Testis (tissue), 3 donors: Measurements from ENCODE around the gene PREPL. TPM values are rescaled to one million over a fixed set of nuclear protein-coding genes. Genes with fewer than 3 reads are reported as not detected.

Experiments used
- DNase-seq: peaks from one replicate; pipeline ENCODE4 v3.0.0-alpha.2; 2019
- H3K27ac ChIP-seq, 2 donors: fragments of 200-600 bp; sonication (generic); one replicate each; pipeline ENCODE4 v1.5.1; 2019
- H3K27me3 ChIP-seq: fragments of 200-600 bp; sonication (generic); one replicate; pipeline ENCODE4 v1.5.1; 2019
- H3K36me3 ChIP-seq: fragments of 200-600 bp; sonication (generic); one replicate; pipeline ENCODE4 v1.5.1; 2017; ENCODE audit warnings: low read depth; ENCODE audit errors: missing control alignments
- H3K4me1 ChIP-seq: fragments of 200-600 bp; sonication (generic); one replicate; pipeline ENCODE4 v1.5.1; 2019
- H3K4me3 ChIP-seq, 2 donors: fragments of 200-600 bp; sonication (generic); one replicate each; pipeline ENCODE4 v1.5.1; 2017 to 2019
- H3K9me3 ChIP-seq: fragments of 200-600 bp; sonication (generic); one replicate; pipeline ENCODE4 v1.5.1; 2017
- CTCF ChIP-seq, 3 experiments: fragments of 450-650 bp in 2 of 3; fragments of 200-600 bp in 1 of 3; sonication (generic) in 1 of 3; IDR thresholded peaks; one replicate each; pipeline ENCODE4 v1.5.1; 2016 to 2019; ENCODE audit warnings: antibody characterized with exemption in 3 of 3, mild to moderate bottlenecking in 2 of 3, moderate library complexity in 1 of 3
- POLR2A ChIP-seq: fragments of 450-650 bp; IDR thresholded peaks from one replicate; pipeline ENCODE4 v1.6.1; 2017; ENCODE audit warnings: antibody characterized with exemption, mild to moderate bottlenecking, moderate library complexity
- WGBS, 2 donors: methylation state at CpG; one replicate each; pipeline ENCODE4 v1.1.5; 2018; 5-methylcytosine and 5-hydroxymethylcytosine counted together
- intact Hi-C: fragments of 100-400 bp; cut with DNase I; formaldehyde crosslinking; loops from one replicate; pipeline ENCODE4 v1.15.1; 2023; ENCODE audit warnings: low total_unique reads
- polyA plus RNA-seq: library from polyadenylated mRNA; stranded (reverse); fragments of 350-450 nt; fragmentation: Illumina TruSeq; extraction: RNeasy Lipid Tissue Mini Kit (QIAGEN cat#74804); gene quantifications from one replicate; pipeline ENCODE4 v1.2.3, GENCODE V29; 2014; ENCODE audit warnings: low read depth, low replicate concordance; ENCODE audit not compliant: insufficient read depth
- total RNA-seq, 2 donors: library from RNA; depleted of rRNA; stranded (reverse); fragments of >200 nt; gene quantifications; one replicate each; pipeline ENCODE4 v1.2.3, GENCODE V29; 2016

Gene PREPL
- total and polyA plus RNA-seq, 3 donors from 2014 or later = 47.8 to 65.3 (median 59.6) TPM

GRCh38 chr2:44301111-44301510, 60.2 kb downstream of the PREPL start:
- DNase-seq = no peak
- Histone ChIP-seq H3K27me3 (no peaks in the 10 kb centered on the region), H3K4me1 (no peaks in the 10 kb centered on the region), H3K9me3 (no peaks in the 10 kb centered on the region), H3K36me3 (no peaks in the 10 kb centered on the region), H3K4me3 (no peak overlapping the region), H3K27ac (no peak overlapping the region)
- intact Hi-C loops = no loop called here
- no peak for TF ChIP-seq POLR2A
- no peak for TF ChIP-seq CTCF (IDR thresholded peaks at IDR 0.05)
- WGBS, 2 donors = 86 to 93% methylated on average over 5 of the region's 5 CpGs

GRCh38 chr2:44299635-44300034, 61.7 kb downstream of the PREPL start:
- Histone ChIP-seq H3K36me3 (no peaks in the 10 kb centered on the region), H3K27ac (no peak overlapping the region), H3K4me3 (no peak overlapping the region), H3K27me3 (no peaks in the 10 kb centered on the region), H3K4me1 (no peaks in the 10 kb centered on the region), H3K9me3 (no peaks in the 10 kb centered on the region)
- TF ChIP-seq CTCF (IDR thresholded peaks at IDR 0.05) = no peak
- no peak for TF ChIP-seq POLR2A
- 46 to 65% methylated on average over 4 of the region's 4 CpGs for WGBS, 2 donors
- intact Hi-C loops = no loop called here
- no peak for DNase-seq

- no peak for TF ChIP-seq POLR2A
- no peak for TF ChIP-seq CTCF (IDR thresholded peaks at IDR 0.05)
- H3K4me3 ChIP-seq = no peak overlapping the region
- H3K27ac ChIP-seq = no peak overlapping the region
- H3K27me3 ChIP-seq = no peaks in the 10 kb centered on the region
- WGBS, 2 donors = 86 to 92% methylated on average over 2 of the region's 2 CpGs
- intact Hi-C loops = no loop called here
- no peaks in the 10 kb centered on the region for H3K36me3 ChIP-seq
- no peak for DNase-seq
- no peaks in the 10 kb centered on the region for H3K9me3 ChIP-seq
- no peaks in the 10 kb centered on the region for H3K4me1 ChIP-seq
These were observed 63.9 kb downstream of the PREPL start for GRCh38 chr2:44297431-44297830.

- Histone ChIP-seq H3K36me3 (no peaks in the 10 kb centered on the region), H3K27me3 (no peaks in the 10 kb centered on the region), H3K4me1 (no peaks in the 10 kb centered on the region), H3K27ac (no peak overlapping the region), H3K9me3 (no peaks in the 10 kb centered on the region), H3K4me3 (no peak overlapping the region)
- intact Hi-C loops = no loop called here
- WGBS, 2 donors = 92% methylated on average over 5 of the region's 5 CpGs
- no peak for TF ChIP-seq POLR2A
- no peak for TF ChIP-seq CTCF (IDR thresholded peaks at IDR 0.05)
- DNase-seq = no peak
These were observed 64.6 kb downstream of the PREPL start for GRCh38 chr2:44296653-44297052.

- Histone ChIP-seq H3K36me3 (no peaks in the 10 kb centered on the region), H3K27me3 (no peaks in the 10 kb centered on the region), H3K4me1 (no peaks in the 10 kb centered on the region), H3K9me3 (no peaks in the 10 kb centered on the region), H3K27ac (no peak overlapping the region), H3K4me3 (no peak overlapping the region)
- no peak for DNase-seq
- TF ChIP-seq POLR2A = no peak
- no peak for TF ChIP-seq CTCF (IDR thresholded peaks at IDR 0.05)
- intact Hi-C loops = no loop called here
- WGBS, 2 donors = 79 to 82% methylated on average over 8 of the region's 8 CpGs
These were observed 65.5 kb downstream of the PREPL start for GRCh38 chr2:44295633-44296359.
